ENCODE measurements around the gene FGGY.
"Not testable (repeated sequence)": the region's sequence is repeated elsewhere in the genome, so short reads cannot be mapped to it uniquely, and the experiment has no call there.

The FGGY gene

GRCh38 chr1:59579222-59579621, 282.3 kb downstream of the FGGY start:
- DNase-seq (ENCODE audit: low spot score), result no peak

GRCh38 chr1:59580257-59580656, 283.4 kb downstream of the FGGY start:
- DNase-seq (ENCODE audit: low spot score), result no peak

- not testable (repeated sequence) for DNase-seq (ENCODE audit: low spot score)
Observed at GRCh38 chr1:59592410-59592809, 295.5 kb downstream of the FGGY start.

GRCh38 chr1:59592924-59593323, 296.0 kb downstream of the FGGY start:
- no peak for DNase-seq (ENCODE audit: low spot score)

GRCh38 chr1:59593798-59594790, 297.2 kb downstream of the FGGY start:
- DNase-seq (ENCODE audit: low spot score), result no peak

GRCh38 chr1:59595774-59596173, 298.9 kb downstream of the FGGY start:
- DNase-seq (ENCODE audit: low spot score), result no peak

GRCh38 chr1:59596432-59596831, 299.5 kb downstream of the FGGY start:
- DNase-seq (ENCODE audit: low spot score), result no peak

- DNase-seq (ENCODE audit: low spot score), result no peak
Observed at GRCh38 chr1:59596956-59597355, 300.1 kb downstream of the FGGY start.

- DNase-seq (ENCODE audit: low spot score), result no peak
Observed at GRCh38 chr1:59597420-59598119, 300.7 kb downstream of the FGGY start.

GRCh38 chr1:59598120-59598440, 301.2 kb downstream of the FGGY start:
- no peak for DNase-seq (ENCODE audit: low spot score)

- DNase-seq (ENCODE audit: low spot score), result peak; percentile 7
Observed at GRCh38 chr1:59601041-59601441, 304.1 kb downstream of the FGGY start.

- no peak for DNase-seq (ENCODE audit: low spot score)
Observed at GRCh38 chr1:59601811-59602210, 304.9 kb downstream of the FGGY start.

- no peak for DNase-seq (ENCODE audit: low spot score)
Observed at GRCh38 chr1:59604191-59604590, 307.3 kb downstream of the FGGY start.

- DNase-seq (ENCODE audit: low spot score), result no peak
Observed at GRCh38 chr1:59605184-59605583, 308.3 kb downstream of the FGGY start.

- no peak for DNase-seq (ENCODE audit: low spot score)
Observed at GRCh38 chr1:59605761-59606160, 308.9 kb downstream of the FGGY start.

GRCh38 chr1:59609245-59609644, 312.4 kb downstream of the FGGY start:
- DNase-seq (ENCODE audit: low spot score), result no peak

- not testable (repeated sequence) for DNase-seq (ENCODE audit: low spot score)
Observed at GRCh38 chr1:59610499-59610898, 313.6 kb downstream of the FGGY start.

- DNase-seq (ENCODE audit: low spot score), result no peak
Observed at GRCh38 chr1:59617434-59617833, 320.5 kb downstream of the FGGY start.

GRCh38 chr1:59619557-59619956, 322.7 kb downstream of the FGGY start:
- no peak for DNase-seq (ENCODE audit: low spot score)

- no peak for DNase-seq (ENCODE audit: low spot score)
Observed at GRCh38 chr1:59625384-59625783, 328.5 kb downstream of the FGGY start.

GRCh38 chr1:59631561-59632255, 334.8 kb downstream of the FGGY start:
- DNase-seq (ENCODE audit: low spot score), result no peak

- DNase-seq (ENCODE audit: low spot score), result no peak
Observed at GRCh38 chr1:59635097-59635496, 338.2 kb downstream of the FGGY start.
